Breast epithelium (tissue), 3 donors: ENCODE data around the gene SLC39A7.

Source experiments
- CTCF ChIP-seq, 3 donors: fragments of 450-650 bp; IDR thresholded peaks; one replicate each; pipeline ENCODE4 v1.5.1; 2016 to 2017; ENCODE audit warnings: antibody characterized with exemption in 3 of 3, mild to moderate bottlenecking in 3 of 3, moderate library complexity in 3 of 3
- POLR2A ChIP-seq: fragments of 450-650 bp; IDR thresholded peaks from one replicate; pipeline ENCODE4 v1.6.1; 2016; ENCODE audit warnings: antibody characterized with exemption, mild to moderate bottlenecking, moderate library complexity
- POLR2AphosphoS5 ChIP-seq, 3 donors: sonication (generic); formaldehyde crosslinking; IDR thresholded peaks; one replicate each; pipeline ENCODE4 v1.6.1; 2017; ENCODE audit warnings: antibody characterized with exemption in 3 of 3

GRCh38 chr6:33251395-33252012, 50.8 kb downstream of the SLC39A7 start:
- no peak for TF ChIP-seq CTCF (IDR thresholded peaks at IDR 0.05)
- TF ChIP-seq POLR2AphosphoS5 (IDR thresholded peaks at IDR 0.05): no peak
- TF ChIP-seq POLR2A: no peak
